HG03025 (cell line): ENCODE measurements around the gene PKD1L1.

Experiments
- ATAC-seq: cut with Tn5 transposase; IDR thresholded peaks from one replicate; pipeline ENCODE4 v1.9.1; 2021; ENCODE audit warnings: mild to moderate bottlenecking, moderate library complexity; ENCODE audit not compliant: unreplicated experiment, low FRiP score

The PKD1L1 gene

GRCh38 chr7:47912332-47912731, 35.9 kb downstream of the PKD1L1 start:
- ATAC-seq = no peak

GRCh38 chr7:47908720-47909119, 39.5 kb downstream of the PKD1L1 start:
- no peak for ATAC-seq

- ATAC-seq = no peak
Measured at GRCh38 chr7:47907981-47908616, 40.2 kb downstream of the PKD1L1 start.

GRCh38 chr7:47906883-47907282, 41.4 kb downstream of the PKD1L1 start:
- no peak for ATAC-seq

DNA sequence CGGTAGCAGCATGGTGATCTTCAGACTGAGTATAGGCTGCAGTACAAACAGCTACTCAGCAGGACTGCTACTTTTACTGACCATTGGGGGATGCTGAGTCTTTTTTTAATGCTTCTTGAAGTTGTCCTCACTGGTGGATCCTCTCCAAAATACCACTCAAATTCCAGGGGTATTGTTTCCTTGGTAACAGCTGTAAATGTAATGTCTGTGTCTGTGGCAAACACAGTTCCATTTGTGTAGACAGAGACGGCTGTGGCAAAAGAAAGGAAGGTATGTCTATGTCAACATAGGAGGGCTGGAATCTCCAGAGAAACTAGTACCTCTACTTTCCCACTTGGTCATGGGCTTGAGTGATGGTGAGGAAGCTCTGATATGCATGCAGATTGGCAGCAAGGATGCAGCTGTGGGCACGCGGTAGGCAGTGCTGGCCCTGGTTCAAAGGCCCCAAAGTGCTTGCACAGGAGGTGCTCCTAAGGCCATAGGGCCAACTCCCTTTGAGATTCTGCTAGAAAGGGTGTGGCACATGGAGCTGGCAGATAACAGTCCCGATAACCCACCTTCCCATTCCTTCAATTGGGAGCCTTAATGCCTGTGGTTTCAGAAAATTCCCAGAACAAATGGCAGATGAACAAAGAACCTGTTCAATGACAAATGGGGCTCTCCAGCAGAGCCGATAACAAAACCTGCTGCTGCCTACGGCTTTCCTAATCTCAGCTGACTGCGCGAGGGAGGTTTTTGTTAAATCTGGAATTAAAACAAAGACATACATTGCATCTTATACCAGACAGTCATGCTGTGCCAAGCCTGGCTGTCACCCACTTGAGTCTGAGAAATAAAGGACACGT, 43.0 kb downstream of the PKD1L1 start:
- ATAC-seq = no peak

DNA sequence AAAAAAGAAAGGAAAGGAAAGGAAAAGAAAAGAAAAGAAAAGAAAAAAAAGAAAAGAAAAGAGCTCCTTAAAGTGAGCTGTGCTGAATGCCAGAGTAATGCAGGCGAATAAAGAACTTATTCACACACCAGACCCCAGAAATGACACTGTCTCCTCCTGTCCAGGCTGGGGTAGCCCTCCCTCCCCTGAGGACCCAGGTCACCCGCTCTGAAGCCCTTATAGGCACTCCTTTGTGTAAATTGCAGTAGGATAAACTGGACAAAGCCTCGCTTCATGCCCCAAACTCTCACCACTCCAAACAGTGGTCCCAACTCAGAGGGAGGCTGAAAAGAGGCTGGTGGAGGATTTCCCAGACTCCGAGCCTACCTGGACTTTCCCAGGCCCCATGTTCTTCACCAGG, 46.3 kb downstream of the PKD1L1 start:
- ATAC-seq = no peak

- ATAC-seq = no peak
Measured at GRCh38 chr7:47901542-47901941, 46.7 kb downstream of the PKD1L1 start.

DNA sequence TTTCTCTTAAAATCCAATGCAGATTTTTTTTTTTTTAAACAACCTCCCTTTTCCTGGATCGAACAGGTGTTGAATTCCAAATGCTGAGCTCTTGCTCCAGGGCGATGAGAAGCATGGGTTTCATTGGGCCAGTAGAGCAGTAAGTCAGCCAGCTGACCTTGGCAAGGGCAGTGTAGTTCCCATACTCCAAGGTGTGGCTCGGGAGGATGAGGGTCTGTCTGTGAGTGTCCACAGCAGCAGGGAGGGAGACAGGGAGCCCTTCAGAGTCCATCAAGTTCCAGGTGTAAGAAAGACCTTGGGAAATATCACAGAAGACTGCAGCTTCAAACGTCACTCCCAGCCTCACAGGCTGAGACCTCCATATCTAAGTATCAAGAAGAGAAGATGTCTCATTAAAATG, 50.4 kb downstream of the PKD1L1 start:
- no peak for ATAC-seq

- ATAC-seq = no peak
Measured at GRCh38 chr7:47896809-47897423, 51.4 kb downstream of the PKD1L1 start.

- ATAC-seq = no peak
Measured at GRCh38 chr7:47895026-47895425, 53.2 kb downstream of the PKD1L1 start.

DNA sequence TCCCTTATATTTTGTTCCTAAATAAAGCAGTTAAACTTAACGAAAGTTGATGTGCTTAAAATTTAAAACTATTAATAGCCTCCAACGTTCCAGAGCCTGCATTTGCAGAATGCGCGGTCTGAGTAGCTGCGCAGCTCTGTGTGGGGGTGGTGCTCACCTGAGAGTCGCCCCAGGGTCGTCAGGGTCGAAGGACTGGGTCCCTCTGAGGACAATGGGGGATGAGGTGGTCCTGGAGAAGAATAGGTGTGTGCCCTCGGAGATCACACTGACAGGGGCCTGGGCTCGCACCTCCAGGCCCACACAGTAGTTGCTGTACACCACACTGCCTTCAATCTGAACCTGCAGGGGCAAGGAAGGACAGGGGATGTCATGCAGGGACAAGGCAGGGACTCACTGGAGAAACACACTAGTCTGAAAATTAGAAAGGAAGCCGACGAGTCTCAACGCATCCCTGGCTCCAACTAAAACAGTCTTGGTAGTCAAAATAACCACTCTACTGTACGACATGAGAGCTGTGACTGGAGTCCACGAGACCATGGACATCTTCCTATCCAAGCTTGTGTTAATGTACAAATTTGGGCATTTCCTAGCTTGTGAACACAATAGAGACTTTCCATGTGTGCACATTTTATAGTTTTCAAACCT, 54.4 kb downstream of the PKD1L1 start:
- ATAC-seq = no peak

DNA sequence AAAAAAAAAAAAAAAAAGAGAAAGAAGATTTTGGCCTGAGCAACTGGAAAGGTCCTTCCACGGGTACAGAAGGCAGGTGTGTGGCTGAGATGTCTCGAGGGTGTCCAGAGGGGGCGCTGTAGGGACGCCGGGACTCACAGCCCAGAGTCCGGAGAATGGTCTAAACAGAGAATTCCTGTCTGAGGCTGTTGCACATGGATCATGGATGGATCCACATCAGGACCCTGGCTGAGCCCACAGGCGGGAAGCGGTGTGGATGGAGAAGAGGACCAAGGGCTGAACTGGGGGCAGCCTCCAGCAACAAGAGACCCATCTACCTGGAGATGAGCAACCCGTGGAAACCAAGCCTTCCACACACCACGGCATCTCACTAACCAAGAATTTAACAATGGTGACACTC, 55.0 kb downstream of the PKD1L1 start:
- ATAC-seq = no peak

DNA sequence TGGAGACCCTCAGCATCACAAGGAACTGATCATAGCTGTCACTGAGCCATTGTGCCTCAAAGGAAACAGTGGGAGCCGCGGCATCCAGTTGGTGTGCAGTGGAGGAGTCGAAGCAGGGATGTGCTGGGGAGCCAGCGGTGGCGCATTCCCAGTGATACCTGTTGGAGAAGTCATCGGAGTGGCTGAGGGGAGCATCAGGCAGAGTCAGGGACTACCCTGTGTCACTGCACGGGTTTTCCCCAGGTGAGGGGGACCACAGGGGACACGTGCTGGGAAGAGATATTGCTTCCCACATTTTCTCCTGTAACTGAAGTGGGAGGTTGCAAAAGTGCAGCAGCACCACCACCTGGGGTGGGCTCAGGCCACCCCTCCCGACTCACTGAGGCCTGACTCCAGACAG, 57.7 kb downstream of the PKD1L1 start:
- ATAC-seq = no peak

GRCh38 chr7:47890125-47890524, 58.1 kb downstream of the PKD1L1 start:
- ATAC-seq = no peak

DNA sequence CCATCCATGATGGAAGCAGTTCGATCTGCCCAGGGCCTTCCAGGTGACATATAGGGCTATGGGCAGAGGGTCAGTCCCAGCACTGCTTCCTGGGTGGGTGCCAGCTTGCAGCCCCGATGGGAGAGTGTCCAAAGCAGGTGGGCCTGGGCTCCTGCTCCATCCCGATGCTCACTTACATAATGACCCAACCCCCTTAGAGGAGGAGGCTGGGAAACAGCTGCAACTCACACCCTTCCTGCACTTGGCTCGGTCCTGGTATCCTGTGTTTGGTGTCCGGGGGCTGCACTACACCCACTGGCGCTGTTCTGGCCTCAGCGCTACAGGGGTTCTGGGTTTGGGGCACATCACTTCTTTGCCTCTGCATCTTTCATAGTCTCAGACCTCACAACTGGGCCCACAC, 58.5 kb downstream of the PKD1L1 start:
- no peak for ATAC-seq

GRCh38 chr7:47888371-47889265, 59.6 kb downstream of the PKD1L1 start:
- no peak for ATAC-seq

- no peak for ATAC-seq
Measured at GRCh38 chr7:47887016-47887640, 61.1 kb downstream of the PKD1L1 start.

DNA sequence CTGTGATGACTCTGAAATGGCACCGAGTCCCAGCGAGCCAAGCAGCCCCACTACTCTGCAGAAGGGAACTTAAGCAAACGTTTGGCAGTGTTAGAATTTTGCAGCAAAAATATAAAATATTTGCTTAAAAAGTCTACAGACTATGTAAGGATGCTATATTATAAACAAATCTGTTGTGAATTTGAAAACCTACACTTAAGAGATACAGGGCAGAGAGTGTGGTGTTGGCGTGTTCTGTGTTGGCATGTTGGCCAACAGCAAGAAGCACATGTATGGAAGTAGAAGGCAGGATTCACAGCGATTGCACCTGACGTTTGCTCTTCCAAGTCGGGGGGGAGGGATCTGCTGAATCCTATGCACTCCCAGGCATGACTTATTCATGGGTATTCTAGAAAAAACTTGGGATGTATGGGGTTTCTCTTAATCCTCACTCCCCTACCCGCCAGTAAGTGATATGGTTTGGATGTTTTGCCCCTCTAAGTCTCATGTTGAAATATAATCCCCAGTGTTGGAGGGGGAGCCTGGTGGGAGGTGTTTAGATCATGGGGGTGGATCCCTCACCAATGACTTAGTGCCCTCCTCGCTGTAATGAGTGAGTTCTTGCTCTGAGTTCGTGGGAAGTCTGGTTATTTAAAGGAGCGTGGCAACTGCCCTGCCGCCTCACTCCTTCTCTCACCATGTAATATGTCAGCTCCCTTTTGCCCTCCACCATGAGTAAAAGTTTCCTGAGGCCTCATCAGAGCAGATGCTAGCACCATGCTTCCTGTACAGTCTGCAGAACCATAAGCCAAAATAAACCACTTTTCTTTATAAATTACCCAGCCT, 62.1 kb downstream of the PKD1L1 start:
- no peak for ATAC-seq
